GM04504 (cell line): ENCODE data around the gene MAP4K5.
"Not testable (repeated sequence)": the region's sequence is repeated elsewhere in the genome, so short reads cannot be mapped to it uniquely, and the experiment has no call there.

Experiments used
- DNase-seq: peaks from one replicate; pipeline ENCODE4 v3.0.0-alpha.2; 2012; ENCODE audit warnings: low read depth

The MAP4K5 gene

DNA sequence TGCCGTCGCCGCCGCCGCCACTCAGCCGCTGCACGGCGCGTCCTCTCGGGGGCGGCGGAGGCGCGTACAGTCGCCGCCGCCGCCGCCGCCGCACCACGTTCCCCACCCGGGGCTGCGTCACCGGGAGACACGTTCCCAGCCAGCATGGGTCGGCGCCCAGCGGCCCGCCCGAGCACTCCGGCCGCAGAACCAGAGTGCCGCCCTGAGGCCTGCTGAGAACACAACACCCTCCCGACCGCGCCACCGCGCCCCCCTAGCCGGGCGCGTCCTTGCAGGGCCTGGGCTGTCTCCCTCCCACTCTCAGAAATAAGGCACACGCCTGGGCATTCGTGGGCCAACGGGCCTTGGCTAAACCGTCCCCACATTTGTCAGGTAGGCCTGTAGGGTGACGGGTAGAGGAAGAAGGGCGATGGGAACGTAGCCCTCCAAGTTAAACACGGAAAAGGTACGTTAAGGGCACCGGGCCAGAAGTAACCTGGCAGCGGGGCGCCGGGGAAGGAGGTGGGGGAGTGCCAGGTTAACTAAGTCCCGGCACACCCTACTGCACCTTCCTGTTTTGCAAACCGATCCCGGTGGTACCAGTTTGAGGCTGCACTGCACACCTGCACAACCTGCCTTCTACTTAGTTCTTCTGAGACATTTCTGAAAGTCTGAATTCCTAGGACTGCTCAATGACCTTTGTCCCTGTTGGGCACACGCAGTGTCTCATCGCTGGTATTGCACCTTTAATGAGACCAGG lies at the start of gene MAP4K5:
Gene MAP4K5 (minus strand): TSS at position 68 of the 739 bp plus-strand sequence. CDS start 520 bp downstream, outside the sequence.
- DNase-seq, result peak; percentile 76

DNA sequence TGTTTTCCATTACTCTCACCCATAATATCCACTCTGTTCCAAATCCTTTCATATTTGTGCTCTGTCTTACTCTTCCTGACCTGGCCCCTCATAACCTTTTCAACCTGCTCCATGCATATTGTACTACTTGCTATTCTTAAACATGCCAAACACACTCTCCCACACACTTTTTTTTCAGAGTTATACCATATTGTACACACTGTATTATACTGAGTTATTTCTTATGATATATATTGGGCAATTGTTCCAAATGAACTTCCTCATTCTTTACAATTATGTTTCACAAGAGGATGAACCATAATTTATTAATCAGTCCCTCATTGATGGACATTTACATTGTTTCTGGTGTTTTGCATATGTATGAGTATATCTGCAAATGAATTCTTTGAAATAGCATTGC lies 46.1 kb upstream of the MAP4K5 start:
- no peak for DNase-seq

DNA sequence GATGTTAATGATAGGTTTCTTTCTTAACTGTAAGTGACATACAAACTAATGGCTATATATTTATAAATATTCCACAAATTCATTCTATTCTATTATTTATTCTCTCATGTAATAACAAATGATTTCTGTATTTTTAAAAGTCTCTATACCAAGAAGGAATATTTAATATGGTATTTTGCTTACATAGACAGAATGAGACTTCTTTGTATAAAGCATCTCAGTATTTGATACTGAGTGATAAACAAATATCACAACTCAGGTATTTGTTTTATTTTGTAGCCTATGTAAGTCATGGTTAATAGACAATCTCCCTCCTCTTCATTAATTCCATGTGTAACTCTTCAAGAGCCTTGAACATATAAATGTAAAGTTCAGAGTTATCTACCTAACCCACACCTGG lies 45.6 kb upstream of the MAP4K5 start:
- no peak for DNase-seq

DNA sequence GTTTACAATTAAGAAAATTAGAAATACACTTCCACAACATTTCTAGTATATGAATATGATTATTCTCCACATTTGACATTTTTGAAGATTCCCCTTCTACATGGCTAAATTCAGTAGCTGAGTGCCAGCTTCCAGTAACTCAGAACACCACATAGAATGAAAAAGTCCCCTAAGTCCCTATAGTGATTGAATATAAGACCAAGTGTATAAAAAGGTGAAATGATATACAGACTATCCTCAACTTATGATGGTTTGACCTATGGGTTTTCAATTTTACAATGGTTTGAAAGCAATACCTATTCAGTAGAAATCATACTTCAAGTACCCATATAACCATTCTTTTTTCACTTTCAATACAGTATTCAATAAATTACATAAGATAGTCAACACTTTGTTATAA lies 43.4 kb upstream of the MAP4K5 start:
- no peak for DNase-seq

- no peak for DNase-seq
These were observed 41.5 kb upstream of the MAP4K5 start for GRCh38 chr14:50573862-50574261.

DNA sequence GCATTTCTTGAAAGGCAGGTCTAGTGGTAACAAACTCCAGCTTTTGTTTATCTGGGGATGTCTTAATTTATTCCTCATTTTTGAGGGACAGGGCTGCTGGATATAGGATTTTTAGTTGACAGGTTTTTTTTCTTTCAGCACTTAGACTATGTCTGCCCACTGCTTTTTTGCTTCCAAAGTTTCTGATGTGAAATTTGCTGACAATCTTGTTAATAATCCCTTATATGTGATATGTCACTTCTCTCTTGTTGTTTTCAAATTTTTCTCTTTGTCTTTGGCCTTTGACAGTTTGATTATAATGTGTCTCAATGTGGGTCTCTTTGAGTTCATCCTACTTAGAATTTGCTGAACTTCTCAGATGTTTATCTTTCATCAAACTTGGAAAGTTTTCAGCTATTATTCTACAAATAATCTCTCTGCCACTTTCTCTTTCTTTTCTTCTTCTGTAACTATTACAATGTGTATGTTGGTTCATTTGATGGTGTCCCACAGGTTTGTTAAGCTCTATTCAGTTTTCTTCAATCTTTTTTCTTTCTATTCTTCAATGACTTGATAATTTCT lies 37.4 kb upstream of the MAP4K5 start:
- no peak for DNase-seq

GRCh38 chr14:50562841-50563240 lies 30.5 kb upstream of the MAP4K5 start:
- no peak for DNase-seq

DNA sequence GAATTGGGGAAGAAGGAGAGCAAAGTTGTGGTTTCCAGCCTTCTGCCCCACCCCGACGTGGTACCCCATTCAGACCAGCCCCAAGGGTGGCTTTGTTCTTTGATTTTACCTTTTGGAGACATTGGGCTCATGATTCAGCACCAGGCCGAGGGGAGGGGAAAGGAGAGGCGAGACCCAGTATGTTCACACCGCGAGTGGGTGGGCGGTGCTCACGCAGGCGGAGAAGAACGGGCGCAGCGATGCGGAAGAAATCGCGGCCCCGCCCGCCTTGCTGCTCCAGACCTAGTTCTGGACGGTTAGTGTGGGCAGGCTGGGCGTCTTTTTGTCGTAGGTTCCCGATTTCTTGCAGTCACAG lies 28.5 kb upstream of the MAP4K5 start:
- DNase-seq, result no peak

DNA sequence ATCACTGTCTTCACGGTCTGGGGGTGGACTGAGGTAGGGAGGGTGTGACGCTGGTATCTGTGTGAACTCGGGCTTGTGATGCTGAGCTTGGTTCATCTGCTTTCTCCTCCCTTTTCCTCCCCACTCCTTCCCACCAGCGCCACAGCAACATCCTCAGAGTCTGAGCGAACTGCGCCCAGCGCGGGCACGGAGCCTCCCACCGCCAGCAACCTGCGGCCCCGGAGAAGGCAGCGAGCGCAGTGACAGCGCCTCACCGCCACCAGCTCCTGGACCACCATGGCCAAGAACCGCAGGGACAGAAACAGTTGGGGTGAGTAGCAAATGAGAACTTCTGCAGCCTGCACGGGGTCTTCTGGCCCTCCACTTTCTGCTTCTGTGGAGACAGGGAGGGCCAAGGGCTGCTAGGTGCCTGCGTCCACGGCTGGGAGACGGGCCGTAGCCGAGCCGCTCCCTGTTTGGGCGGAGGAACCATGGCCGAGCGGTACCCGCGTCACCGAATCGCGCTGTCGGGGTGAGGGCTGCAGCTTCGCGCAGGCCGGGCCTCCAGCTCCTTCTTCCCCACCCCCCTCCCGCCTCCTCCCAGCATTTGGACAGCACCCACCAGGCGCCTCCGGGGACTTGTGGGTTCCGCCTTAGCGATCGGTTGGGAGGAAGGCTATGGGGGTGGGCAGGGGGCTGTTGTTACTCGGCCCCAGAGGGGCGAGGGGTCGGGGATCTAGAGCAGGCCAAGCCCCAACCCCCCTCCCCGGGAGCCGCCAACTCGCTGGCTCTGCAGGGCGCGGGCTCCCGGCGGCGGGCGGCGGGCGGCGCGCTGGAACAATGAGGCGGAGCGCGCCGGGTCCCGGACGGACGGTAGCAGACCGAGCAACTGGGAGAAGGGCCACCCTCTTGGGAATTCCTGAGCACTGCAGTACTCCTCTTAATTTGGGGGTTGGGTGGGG lies 27.9 kb upstream of the MAP4K5 start, which contains the start of gene ATL1:
Gene ATL1 (plus strand): TSS at position 156 of the 941 bp plus-strand sequence. CDS start 121 bp downstream, at position 277.
- DNase-seq, result peak; percentile 19

GRCh38 chr14:50552796-50553195 lies 20.4 kb upstream of the MAP4K5 start:
- DNase-seq, result not testable (repeated sequence)

DNA sequence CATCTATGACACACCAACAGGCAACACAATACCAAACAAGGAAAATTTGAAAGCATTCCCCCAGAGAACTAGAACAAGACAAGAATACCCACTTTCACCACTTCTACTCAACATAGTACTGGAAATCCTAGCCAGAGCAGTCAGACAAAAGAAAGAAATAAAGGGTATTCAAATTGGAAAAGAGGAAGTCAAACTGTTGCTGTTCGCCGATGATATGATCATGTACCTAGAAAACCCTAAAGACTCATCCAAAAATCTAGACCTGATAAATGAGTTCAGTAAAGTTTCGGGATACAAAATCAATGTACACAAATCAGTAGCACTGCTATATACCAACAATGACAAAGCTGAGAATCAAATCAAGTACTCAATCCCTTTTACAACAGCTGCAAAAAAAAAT lies 19.5 kb upstream of the MAP4K5 start:
- DNase-seq, result no peak

DNA sequence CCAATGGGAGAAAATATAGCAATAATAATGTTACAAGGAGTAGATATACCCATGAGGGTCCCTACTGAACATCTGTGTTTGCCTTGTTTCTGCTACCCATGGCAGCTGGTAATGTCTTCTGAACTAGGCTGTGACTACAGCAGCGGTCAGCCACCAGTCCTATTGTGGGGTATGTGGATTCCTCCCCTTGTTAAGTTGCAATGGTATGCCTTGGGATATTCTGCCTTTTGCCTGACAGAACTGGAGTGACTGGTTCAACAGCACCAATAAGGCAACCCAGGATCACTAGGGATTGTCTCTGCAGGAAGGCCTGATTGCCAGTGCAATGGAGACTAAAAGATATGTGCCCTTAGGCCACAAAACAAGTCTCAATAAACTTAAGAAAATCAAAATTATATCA lies 17.9 kb upstream of the MAP4K5 start:
- no peak for DNase-seq

GRCh38 chr14:50545618-50546017 lies 13.2 kb upstream of the MAP4K5 start:
- no peak for DNase-seq

DNA sequence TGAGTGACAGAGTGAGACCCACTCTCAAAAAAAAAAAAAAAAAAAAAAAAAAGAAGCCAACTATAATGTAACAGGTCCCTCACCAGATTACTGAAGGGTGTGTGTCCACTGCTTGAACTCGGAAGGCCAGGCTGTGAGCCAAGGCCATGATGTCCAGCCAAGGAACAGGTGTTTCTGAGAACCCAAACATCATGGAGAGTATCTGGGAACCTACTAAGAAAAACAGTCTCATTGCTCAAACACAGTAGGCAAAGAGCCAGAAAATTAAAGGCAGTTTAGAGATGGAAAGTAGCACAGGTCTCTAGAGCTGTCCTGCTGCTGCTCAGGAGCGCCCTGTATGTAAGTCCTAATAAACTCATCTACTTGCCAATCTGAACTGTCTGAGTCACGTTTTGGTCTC lies 12.5 kb upstream of the MAP4K5 start:
- DNase-seq, result no peak

GRCh38 chr14:50542941-50543418 lies 10.6 kb upstream of the MAP4K5 start:
- DNase-seq, result no peak

GRCh38 chr14:50541159-50541567 lies 8.8 kb upstream of the MAP4K5 start:
- no peak for DNase-seq

DNA sequence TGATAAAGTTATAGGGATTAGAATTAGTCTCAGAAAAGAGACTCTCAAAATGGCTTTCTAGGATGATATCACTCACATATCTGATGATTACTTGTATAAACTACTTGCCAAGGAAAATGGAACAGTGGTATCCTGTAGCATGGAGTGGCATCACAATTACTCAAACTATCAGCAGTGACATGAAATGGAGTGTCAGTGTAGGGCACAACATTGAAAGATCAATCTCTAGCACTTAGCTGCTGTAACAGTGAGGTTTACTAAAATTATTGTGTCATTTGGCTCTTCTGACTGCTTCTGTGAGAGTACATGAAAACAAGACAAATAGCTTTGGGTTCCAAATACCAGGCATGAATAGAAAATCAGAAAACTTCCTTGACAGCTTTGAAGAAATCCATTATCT lies 6.7 kb upstream of the MAP4K5 start:
- DNase-seq, result no peak

DNA sequence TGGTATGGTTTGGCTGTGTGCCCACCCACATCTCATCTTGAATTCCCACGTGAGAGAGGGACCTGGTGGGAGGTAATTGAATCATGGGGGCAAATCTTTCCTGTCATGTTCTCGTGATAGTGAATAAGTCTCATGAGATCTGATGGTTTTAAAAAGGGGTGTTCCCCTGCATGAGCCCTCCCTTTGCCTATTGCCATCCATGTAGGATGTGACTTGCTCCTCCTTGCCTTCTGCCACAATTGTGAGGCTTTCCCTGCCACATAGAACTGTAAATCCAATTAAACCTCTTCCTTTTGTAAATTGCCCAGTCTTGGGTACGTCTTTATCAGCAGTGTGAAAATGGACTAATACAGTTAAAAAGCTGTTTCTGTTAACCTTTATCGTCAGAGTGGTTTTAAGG lies 5.7 kb upstream of the MAP4K5 start:
- DNase-seq, result not testable (repeated sequence)

GRCh38 chr14:50534997-50535396 lies 2.6 kb upstream of the MAP4K5 start:
- no peak for DNase-seq

DNA sequence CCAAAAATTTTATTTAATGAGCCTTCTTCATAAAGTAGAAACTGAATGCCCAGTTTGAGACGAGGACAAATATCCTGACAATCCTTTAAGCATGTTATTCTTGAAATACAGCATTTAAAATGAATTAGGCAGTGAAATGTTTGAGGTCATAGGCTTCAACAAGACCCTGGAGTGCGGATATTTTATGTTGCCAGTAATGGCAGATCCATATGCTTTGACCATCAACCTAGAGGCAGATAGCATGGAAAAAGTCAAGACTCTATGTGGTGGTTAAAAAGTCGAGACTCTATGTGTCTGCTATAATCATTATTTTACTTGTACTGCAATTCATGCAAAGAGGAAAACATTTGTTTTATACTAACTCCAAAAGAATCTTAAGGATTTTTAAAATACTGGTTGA lies 2.0 kb upstream of the MAP4K5 start:
- DNase-seq, result no peak

DNA sequence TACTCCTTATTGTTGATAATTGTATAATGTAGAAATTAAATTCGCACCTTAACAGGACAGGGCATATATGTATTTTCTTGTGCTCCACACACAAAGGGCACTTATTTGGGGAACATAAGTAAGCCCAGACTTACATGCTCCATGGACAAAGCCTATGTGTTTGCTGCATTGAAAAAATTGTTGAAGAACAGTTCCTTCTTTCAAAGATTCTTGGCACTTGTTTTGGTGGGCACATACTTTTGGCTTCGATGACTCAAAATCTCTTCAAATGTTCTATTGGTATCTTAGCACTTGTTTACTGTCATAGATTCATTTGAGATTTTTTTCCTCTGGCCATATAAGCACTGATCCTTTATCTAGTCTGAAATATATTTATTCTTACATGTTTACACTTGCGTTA lies 1.4 kb upstream of the MAP4K5 start:
- DNase-seq, result no peak

- DNase-seq, result no peak
These were observed 904 bp upstream of the MAP4K5 start for GRCh38 chr14:50533241-50533705.
